Keratinocyte (primary cell): ENCODE measurements around the gene A3GALT2. TPM values are rescaled to one million over a fixed set of nuclear protein-coding genes. Genes with fewer than 3 reads are reported as not detected.

Experiments
- DNase-seq: peaks from one replicate; pipeline ENCODE4 v3.0.0-alpha.2; 2011; ENCODE audit warnings: low read depth, missing footprints, low spot score
- FAIRE-seq: peaks from 2 replicates; lab custom pipeline; 2011; peaks lifted over from hg19 to GRCh38; lab: Jason Lieb, UNC
- H2AFZ ChIP-seq: 2 replicates; pipeline ENCODE4 v1.6.0; 2012; ENCODE audit warnings: low read length, control low read depth, inconsistent platforms; ENCODE audit not compliant: control insufficient read depth
- H3K27ac ChIP-seq: 2 replicates; pipeline ENCODE4 v1.5.1; 2011; ENCODE audit warnings: low read length; ENCODE audit not compliant: control insufficient read depth, insufficient read depth
- H3K27me3 ChIP-seq: 3 replicates; pipeline ENCODE4 v1.6.0; 2011; ENCODE audit warnings: low read length; ENCODE audit not compliant: control insufficient read depth, insufficient read depth; ENCODE audit errors: extremely low read depth
- H3K36me3 ChIP-seq, 2 experiments: 2 replicates in 1 of 2; 3 replicates in 1 of 2; pipeline ENCODE4 v1.5.1; 2011; ENCODE audit warnings: low read length in 2 of 2, mild to moderate bottlenecking in 1 of 2; ENCODE audit not compliant: control insufficient read depth in 2 of 2, insufficient read depth in 2 of 2; ENCODE audit errors: extremely low read depth in 1 of 2
- H3K4me1 ChIP-seq: 3 replicates; pipeline ENCODE4 v1.5.1; 2011; ENCODE audit warnings: low read length; ENCODE audit not compliant: control insufficient read depth, insufficient read depth; ENCODE audit errors: extremely low read depth
- H3K4me2 ChIP-seq: 3 replicates; pipeline ENCODE4 v1.6.0; 2011; ENCODE audit warnings: low read depth, low read length; ENCODE audit not compliant: control insufficient read depth, insufficient read depth; ENCODE audit errors: extremely low read depth
- H3K4me3 ChIP-seq, 3 experiments: fragments of 200-600 bp in 1 of 3; sonication (generic) in 1 of 3; 2 replicates in 2 of 3; 3 replicates in 1 of 3; pipeline ENCODE4 v1.5.1; 2011 to 2016; ENCODE audit warnings: low read length in 3 of 3, mild to moderate bottlenecking in 3 of 3, control low read depth in 2 of 3, inconsistent platforms in 1 of 3, low read depth in 1 of 3, mixed read lengths in 1 of 3, mixed run types in 1 of 3, moderate library complexity in 1 of 3; ENCODE audit not compliant: control insufficient read depth in 2 of 3, insufficient read depth in 2 of 3; ENCODE audit errors: extremely low read depth in 1 of 3
- H3K79me2 ChIP-seq: 2 replicates; pipeline ENCODE4 v1.6.0; 2012; ENCODE audit warnings: low read length; ENCODE audit not compliant: control insufficient read depth, insufficient read depth
- H3K9ac ChIP-seq: 3 replicates; pipeline ENCODE4 v1.6.0; 2011; ENCODE audit warnings: low read length; ENCODE audit not compliant: control insufficient read depth, insufficient read depth; ENCODE audit errors: extremely low read depth
- H3K9me1 ChIP-seq: 3 replicates; pipeline ENCODE4 v1.6.0; 2011; ENCODE audit warnings: low read length; ENCODE audit not compliant: control insufficient read depth, insufficient read depth; ENCODE audit errors: extremely low read depth
- H3K9me3 ChIP-seq: 2 replicates; pipeline ENCODE4 v1.5.1; 2012; ENCODE audit warnings: low read depth, low read length; ENCODE audit not compliant: control insufficient read depth
- H4K20me1 ChIP-seq: 3 replicates; pipeline ENCODE4 v1.6.0; 2011; ENCODE audit warnings: low read length; ENCODE audit not compliant: control insufficient read depth, insufficient read depth; ENCODE audit errors: extremely low read depth
- EZH2 ChIP-seq: IDR thresholded peaks from one replicate; pipeline ENCODE4 v1.6.1; 2012; ENCODE audit warnings: inconsistent platforms, mild to moderate bottlenecking, low read length, moderate library complexity
- dilution Hi-C: fragments of 300-500 bp; cut with MboI; formaldehyde crosslinking; loops from one replicate; pipeline ENCODE4 v1.7.0; 2020; ENCODE audit warnings: low sequenced_read_pairs; ENCODE audit not compliant: extremely low pct_ligation_motif_present
- polyA plus RNA-seq, 5 experiments: library from polyadenylated mRNA; depleted of rRNA in 3 of 5; stranded (reverse) in 3 of 5; stranded (forward) in 1 of 5; unstranded in 1 of 5; fragments of >200 nt; gene quantifications; 1 replicate in 1 of 5; 2 replicates in 3 of 5; 3 replicates in 1 of 5; pipeline versions ENCODE4 v1.2.1 to v1.2.3, GENCODE V29; 2011 to 2012; ENCODE audit warnings: missing spikeins in 2 of 5, low read depth in 1 of 5, low replicate concordance in 1 of 5
- TF ChIP-seq, protein P1 (sequence below), 3 experiments: IDR thresholded peaks in 1 of 3; conservative IDR thresholded peaks in 1 of 3; optimal IDR thresholded peaks in 1 of 3; 2 replicates in 2 of 3; 3 replicates in 1 of 3; pipeline versions ENCODE3 to v1.5.1; 2011; ENCODE audit warnings: low read length in 3 of 3, mild to moderate bottlenecking in 3 of 3, moderate library complexity in 2 of 3, control low read depth in 1 of 3, inconsistent platforms in 1 of 3; ENCODE audit not compliant: insufficient read depth in 2 of 3; ENCODE audit errors: extremely low read depth in 1 of 3

A3GALT2 gene
- polyA plus RNA-seq, 1 donor (not counting 4 experiments of a cell fraction or from before 2014, with no cell fraction given) = not detected

DNA sequence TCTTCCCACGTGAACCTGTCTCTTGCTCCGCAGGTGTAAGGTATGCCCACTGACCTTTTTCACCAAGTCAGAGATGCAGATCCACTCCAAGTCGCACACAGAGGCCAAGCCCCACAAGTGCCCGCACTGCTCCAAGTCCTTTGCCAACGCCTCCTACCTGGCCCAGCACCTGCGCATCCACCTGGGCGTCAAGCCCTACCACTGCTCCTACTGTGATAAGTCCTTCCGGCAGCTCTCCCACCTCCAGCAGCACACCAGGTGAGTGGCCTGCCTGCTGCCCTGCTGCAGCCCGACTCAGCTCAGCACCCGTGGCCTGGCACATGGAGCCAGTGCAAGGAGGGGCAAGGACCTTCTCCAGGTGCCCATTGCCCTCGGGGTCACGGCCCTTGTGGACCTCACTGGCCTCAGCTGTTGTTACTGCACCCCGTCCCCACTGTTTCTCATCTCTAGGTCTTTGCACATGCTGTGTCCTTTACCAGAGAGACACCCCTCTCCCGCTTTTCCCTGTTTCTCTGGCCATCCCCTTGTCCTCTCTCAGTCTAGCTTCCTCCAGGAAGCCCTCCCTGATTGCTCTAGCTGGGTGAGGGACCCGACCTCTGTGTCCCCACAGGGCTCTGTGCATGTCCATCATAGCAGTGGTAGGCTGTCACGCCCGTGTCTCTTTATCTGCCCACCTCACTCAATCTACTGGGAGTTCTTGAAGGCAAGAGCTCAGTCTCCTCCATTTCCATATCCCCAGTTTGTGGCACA lies 39.2 kb downstream of the A3GALT2 start:
- Histone ChIP-seq H2AFZ (no peak overlapping the region), H3K4me3 (no peak overlapping the region), H3K4me1 (no peaks in the 10 kb centered on the region), H4K20me1 (no peaks in the 10 kb centered on the region), H3K9me3 (no peaks in the 10 kb centered on the region), H3K9me1 (no peaks in the 10 kb centered on the region), H3K36me3 (peaks cover 0 to 4% of the 10 kb centered on the region in 2 experiments), H3K27me3 (no peaks in the 10 kb centered on the region), H3K9ac (no peak overlapping the region), H3K79me2 (no peaks in the 10 kb centered on the region), H3K27ac (no peak overlapping the region), H3K4me2 (no peak overlapping the region)
- no peak for TF ChIP-seq EZH2
- TF ChIP-seq, protein P1, sequence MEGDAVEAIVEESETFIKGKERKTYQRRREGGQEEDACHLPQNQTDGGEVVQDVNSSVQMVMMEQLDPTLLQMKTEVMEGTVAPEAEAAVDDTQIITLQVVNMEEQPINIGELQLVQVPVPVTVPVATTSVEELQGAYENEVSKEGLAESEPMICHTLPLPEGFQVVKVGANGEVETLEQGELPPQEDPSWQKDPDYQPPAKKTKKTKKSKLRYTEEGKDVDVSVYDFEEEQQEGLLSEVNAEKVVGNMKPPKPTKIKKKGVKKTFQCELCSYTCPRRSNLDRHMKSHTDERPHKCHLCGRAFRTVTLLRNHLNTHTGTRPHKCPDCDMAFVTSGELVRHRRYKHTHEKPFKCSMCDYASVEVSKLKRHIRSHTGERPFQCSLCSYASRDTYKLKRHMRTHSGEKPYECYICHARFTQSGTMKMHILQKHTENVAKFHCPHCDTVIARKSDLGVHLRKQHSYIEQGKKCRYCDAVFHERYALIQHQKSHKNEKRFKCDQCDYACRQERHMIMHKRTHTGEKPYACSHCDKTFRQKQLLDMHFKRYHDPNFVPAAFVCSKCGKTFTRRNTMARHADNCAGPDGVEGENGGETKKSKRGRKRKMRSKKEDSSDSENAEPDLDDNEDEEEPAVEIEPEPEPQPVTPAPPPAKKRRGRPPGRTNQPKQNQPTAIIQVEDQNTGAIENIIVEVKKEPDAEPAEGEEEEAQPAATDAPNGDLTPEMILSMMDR (optimal IDR thresholded peaks at IDR 0.05 in 1 of 3, IDR thresholded peaks at IDR 0.05 in 1 of 3, conservative IDR thresholded peaks at IDR 0.05 in 1 of 3; ENCODE audit: extremely low read depth in 1 of 3, insufficient read depth in 2 of 3, low read length in 3 of 3) = no peak
- dilution Hi-C loops = no loop called here
- FAIRE-seq (no peak), DNase-seq (no peak)

DNA sequence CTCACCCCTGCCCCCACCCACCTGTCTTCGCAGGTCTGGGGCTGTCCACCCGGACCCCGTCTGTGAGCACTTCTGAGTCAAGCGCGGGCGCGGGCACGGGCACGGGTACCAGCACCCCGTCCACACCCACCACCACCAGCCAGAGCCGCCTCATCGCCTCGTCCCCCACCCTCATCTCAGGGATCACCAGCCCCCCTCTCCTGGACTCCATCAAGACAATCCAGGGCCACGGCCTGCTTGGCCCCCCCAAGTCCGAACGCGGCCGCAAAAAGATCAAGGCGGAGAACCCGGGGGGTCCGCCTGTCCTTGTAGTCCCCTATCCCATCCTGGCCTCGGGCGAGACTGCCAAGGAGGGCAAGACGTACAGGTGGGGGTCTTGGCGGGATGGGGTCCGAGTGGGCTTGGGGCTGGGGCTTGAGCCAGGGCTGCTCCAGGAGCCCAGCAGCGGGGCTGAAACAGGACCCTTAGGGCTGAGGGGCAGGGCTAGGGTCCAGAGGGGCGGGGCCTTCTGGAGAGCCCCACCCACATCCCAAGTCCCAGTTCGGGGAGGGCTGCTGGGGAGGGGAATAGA lies 40.7 kb downstream of the A3GALT2 start:
- DNase-seq (no peak), FAIRE-seq (no peak)
- Histone ChIP-seq H3K9me3 (no peaks in the 10 kb centered on the region), H4K20me1 (no peaks in the 10 kb centered on the region), H3K9me1 (no peaks in the 10 kb centered on the region), H3K79me2 (no peaks in the 10 kb centered on the region), H3K4me3 (no peak overlapping the region), H3K4me1 (no peaks in the 10 kb centered on the region), H3K9ac (no peak overlapping the region), H2AFZ (no peak overlapping the region), H3K4me2 (no peak overlapping the region), H3K27ac (no peak overlapping the region), H3K27me3 (no peaks in the 10 kb centered on the region), H3K36me3 (peaks cover 0 to 4% of the 10 kb centered on the region in 2 experiments)
- dilution Hi-C loops = no loop called here
- TF ChIP-seq, protein P1 (optimal IDR thresholded peaks at IDR 0.05 in 1 of 3, IDR thresholded peaks at IDR 0.05 in 1 of 3, conservative IDR thresholded peaks at IDR 0.05 in 1 of 3; ENCODE audit: extremely low read depth in 1 of 3, insufficient read depth in 2 of 3, low read length in 3 of 3) = no peak
- no peak for TF ChIP-seq EZH2
